Osteocyte (in vitro differentiated cells): Measurements from ENCODE around the gene RIPK4. TPM values are rescaled to one million over a fixed set of nuclear protein-coding genes. Genes with fewer than 3 reads are reported as not detected.

Experiments
- DNase-seq: peaks from one replicate; pipeline ENCODE4 v3.0.0; 2021; ENCODE audit warnings: mixed read lengths; ENCODE audit not compliant: unreplicated experiment; ENCODE audit errors: extremely low spot score
- H3K27ac Mint-ChIP-seq: one replicate; pipeline ENCODE4 v1.8.0; 2021; ENCODE audit warnings: mild to moderate bottlenecking, mixed read lengths; ENCODE audit not compliant: unreplicated experiment
- H3K27me3 Mint-ChIP-seq: one replicate; pipeline ENCODE4 v1.8.0; 2021; ENCODE audit warnings: mixed read lengths; ENCODE audit not compliant: unreplicated experiment
- H3K36me3 Mint-ChIP-seq: one replicate; pipeline ENCODE4 v1.8.0; 2021; ENCODE audit warnings: mixed read lengths; ENCODE audit not compliant: unreplicated experiment
- H3K4me1 Mint-ChIP-seq: one replicate; pipeline ENCODE4 v1.8.0; 2021; ENCODE audit warnings: mixed read lengths; ENCODE audit not compliant: unreplicated experiment
- H3K4me3 Mint-ChIP-seq: one replicate; pipeline ENCODE4 v1.8.0; 2021; ENCODE audit warnings: mild to moderate bottlenecking, moderate library complexity, mixed read lengths; ENCODE audit not compliant: unreplicated experiment
- H3K9me3 Mint-ChIP-seq: one replicate; pipeline ENCODE4 v1.8.0; 2021; ENCODE audit warnings: mixed read lengths; ENCODE audit not compliant: unreplicated experiment
- total RNA-seq: library from RNA; stranded (reverse); gene quantifications from 2 replicates; pipeline ENCODE4 v1.2.1, GENCODE V29; 2021
- TF ChIP-seq, protein P1 (sequence below): fragments of 200-600 bp; sonication (generic); IDR thresholded peaks from 2 replicates; pipeline ENCODE4 v1.5.0; 2021; ENCODE audit warnings: antibody characterized with exemption, mild to moderate bottlenecking, moderate library complexity

The RIPK4 gene
- total RNA-seq, 1 donor from 2014 or later: 2.4 TPM

DNA sequence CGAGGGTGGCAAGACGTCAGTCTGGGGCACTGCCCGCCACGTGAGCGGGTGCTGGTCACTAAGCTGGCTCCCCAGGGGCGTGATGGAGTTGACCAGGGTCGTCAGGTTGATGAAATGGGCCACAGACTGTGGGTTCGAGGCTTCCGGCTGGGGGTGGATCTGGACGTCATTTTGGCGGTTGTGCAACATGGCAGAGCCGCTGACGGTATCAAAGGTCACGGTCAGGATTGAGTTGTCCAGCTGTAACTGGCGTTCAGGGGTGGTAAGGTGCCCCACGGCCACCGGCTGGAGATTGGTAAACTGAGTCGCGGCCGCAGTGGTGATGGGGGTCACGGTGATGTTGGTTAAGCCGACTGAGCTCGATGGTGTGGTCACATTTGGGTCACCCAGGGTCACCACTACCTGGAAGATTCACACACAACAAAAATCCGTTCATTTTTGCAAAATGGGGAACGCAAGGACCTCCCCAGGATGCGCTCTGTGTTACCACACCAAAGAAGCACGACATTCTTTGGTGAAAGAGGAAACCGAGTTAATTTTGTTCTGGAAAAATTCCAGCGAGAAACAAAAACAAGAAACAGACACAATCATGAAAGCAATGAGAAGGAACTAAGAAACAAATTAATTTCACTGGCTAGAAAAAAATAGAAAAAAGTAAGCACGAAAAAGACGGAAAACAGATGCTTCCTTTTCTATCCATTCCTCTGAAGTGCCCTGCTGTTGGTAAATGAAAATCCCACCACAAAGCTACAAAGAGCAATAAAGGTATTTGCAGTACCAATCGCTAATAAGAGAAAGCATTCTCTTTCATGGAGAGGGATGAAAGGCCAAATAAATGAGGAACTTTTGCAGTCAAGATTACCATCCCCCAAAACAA lies 34.7 kb upstream of the RIPK4 start:
- TF ChIP-seq, protein P1, sequence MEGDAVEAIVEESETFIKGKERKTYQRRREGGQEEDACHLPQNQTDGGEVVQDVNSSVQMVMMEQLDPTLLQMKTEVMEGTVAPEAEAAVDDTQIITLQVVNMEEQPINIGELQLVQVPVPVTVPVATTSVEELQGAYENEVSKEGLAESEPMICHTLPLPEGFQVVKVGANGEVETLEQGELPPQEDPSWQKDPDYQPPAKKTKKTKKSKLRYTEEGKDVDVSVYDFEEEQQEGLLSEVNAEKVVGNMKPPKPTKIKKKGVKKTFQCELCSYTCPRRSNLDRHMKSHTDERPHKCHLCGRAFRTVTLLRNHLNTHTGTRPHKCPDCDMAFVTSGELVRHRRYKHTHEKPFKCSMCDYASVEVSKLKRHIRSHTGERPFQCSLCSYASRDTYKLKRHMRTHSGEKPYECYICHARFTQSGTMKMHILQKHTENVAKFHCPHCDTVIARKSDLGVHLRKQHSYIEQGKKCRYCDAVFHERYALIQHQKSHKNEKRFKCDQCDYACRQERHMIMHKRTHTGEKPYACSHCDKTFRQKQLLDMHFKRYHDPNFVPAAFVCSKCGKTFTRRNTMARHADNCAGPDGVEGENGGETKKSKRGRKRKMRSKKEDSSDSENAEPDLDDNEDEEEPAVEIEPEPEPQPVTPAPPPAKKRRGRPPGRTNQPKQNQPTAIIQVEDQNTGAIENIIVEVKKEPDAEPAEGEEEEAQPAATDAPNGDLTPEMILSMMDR: no peak
- H3K4me3 Mint-ChIP-seq: no peak overlapping the region
- no peak overlapping the region for H3K27ac Mint-ChIP-seq
- DNase-seq: no peak
- no peaks in the 10 kb centered on the region for H3K27me3 Mint-ChIP-seq
- H3K9me3 Mint-ChIP-seq: no peaks in the 10 kb centered on the region
- H3K36me3 Mint-ChIP-seq: peaks cover 24% of the 10 kb centered on the region
- H3K4me1 Mint-ChIP-seq: no peaks in the 10 kb centered on the region

DNA sequence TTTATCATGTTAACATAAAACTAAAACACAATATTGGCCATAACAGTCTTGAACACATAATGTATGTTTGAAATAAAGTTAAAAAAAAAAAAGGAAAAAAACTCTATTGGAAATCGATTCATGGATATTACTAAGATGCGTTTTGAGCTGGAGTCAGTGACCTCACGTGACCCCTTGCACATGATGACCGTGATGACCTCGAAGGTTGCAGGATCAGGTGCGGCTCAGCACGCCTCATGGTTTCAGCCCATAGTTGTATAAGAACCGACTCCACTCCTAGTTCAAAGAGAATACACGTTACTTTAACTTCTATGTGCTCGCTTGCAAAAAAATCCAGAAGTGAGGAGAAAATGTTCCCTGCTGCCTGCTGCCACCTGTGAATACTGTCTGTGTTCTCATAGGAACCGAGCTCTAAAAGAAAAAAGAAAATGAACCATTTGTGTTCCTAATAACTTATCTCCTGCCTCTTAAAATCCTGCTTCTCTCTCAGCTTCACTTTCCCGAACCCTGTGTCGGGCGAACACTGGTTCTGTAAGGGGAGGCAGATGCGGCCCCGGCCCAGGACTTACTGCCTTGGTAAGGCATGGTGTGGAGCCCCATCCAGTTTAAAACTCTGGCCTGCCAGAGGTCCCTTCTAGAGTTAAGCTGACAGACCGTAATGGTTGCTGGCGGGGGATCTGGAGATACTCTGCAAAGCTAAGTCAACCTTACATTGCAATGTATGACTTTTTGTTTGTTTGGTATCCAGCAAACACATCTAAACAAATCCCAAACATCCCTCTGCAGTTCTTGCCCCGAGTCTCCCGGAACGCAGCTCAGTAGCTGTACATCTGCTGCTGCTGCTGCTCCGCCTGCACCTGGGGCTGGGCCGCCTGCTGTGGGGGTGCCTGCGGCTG lies 33.8 kb upstream of the RIPK4 start:
- Mint-ChIP-seq H3K4me3 (no peak overlapping the region), H3K9me3 (no peaks in the 10 kb centered on the region), H3K36me3 (peaks cover 24% of the 10 kb centered on the region), H3K4me1 (no peaks in the 10 kb centered on the region), H3K27me3 (no peaks in the 10 kb centered on the region), H3K27ac (no peak overlapping the region)
- DNase-seq: no peak
- TF ChIP-seq, protein P1: no peak

DNA sequence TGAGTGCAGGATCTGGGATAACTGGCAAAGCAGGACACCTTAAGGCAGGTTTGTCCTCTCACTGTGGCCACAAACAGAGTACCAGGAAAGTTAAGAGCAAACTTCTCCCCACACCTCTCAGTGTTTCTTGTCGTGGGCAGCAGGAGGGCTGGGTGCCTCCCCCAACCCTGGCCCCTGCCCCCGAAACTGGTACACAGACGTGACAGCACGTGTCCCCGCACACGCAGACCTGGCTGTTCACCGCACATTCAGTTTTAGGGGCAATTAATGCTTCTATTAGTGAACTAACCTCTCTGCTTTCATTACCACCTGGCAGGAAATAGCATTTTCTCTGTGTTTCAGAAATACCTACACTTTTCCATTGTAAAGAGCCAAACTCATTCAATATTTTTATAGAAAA lies 32.9 kb upstream of the RIPK4 start:
- Mint-ChIP-seq H3K4me3 (no peak overlapping the region), H3K9me3 (no peaks in the 10 kb centered on the region), H3K27ac (no peak overlapping the region), H3K36me3 (peaks cover 24% of the 10 kb centered on the region), H3K4me1 (no peaks in the 10 kb centered on the region), H3K27me3 (no peaks in the 10 kb centered on the region)
- DNase-seq: no peak
- TF ChIP-seq, protein P1: no peak

DNA sequence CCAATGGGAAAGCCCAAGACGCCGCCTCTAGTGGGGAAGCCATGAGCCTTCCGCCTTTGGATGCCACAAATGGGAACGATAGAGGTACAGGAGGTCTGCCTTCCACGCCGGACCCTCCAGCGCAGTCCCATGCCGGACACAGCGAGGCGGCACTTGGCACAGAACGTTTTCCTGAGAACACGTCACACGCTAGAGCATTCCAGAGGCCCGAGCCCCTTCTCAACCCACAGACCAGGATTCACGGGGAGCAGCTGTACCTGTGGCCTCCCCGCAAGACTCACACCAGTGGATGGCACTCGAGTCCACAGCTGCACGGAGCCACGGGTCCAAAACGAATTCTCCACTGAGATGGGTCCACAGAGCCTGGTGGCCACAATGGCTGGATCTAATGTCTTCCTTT lies 31.5 kb upstream of the RIPK4 start:
- no peaks in the 10 kb centered on the region for H3K27me3 Mint-ChIP-seq
- TF ChIP-seq, protein P1: no peak
- H3K4me1 Mint-ChIP-seq: no peaks in the 10 kb centered on the region
- H3K36me3 Mint-ChIP-seq: peaks cover 26% of the 10 kb centered on the region
- peaks cover 3% of the 10 kb centered on the region for H3K9me3 Mint-ChIP-seq
- H3K27ac Mint-ChIP-seq: no peak overlapping the region
- no peak for DNase-seq
- no peak overlapping the region for H3K4me3 Mint-ChIP-seq
